ENCODE measurements around the gene RUVBL1.
"Not testable (repeated sequence)": the region's sequence is repeated elsewhere in the genome, so short reads cannot be mapped to it uniquely, and the experiment has no call there.

RUVBL1 gene

GRCh38 chr3:128160661-128161060, 37.0 kb upstream of the RUVBL1 start:
- no peak overlapping the region for H3K9ac ChIP-seq (ENCODE audit: low read length)
- peaks cover 2% of the 10 kb centered on the region; the same call in 1 of the 2 replicates for H3K4me1 ChIP-seq (ENCODE audit: low read length)
- H3K79me2 ChIP-seq (ENCODE audit: low read length): peaks cover 34% of the 10 kb centered on the region
- H3K4me3 ChIP-seq (ENCODE audit: low read length): no peak overlapping the region
- TF ChIP-seq EZH2phosphoT487 (IDR thresholded peaks at IDR 0.05; ENCODE audit: low read depth) (no peak), CTCF (IDR thresholded peaks at IDR 0.05; ENCODE audit: low read depth, low read length) (no peak)
- H3K27me3 ChIP-seq (ENCODE audit: low read depth, low read length): no peaks in the 10 kb centered on the region
- no peak overlapping the region for H3K27ac ChIP-seq (ENCODE audit: low read length)
- H4K20me1 ChIP-seq (ENCODE audit: insufficient read depth, low read length): no peaks in the 10 kb centered on the region; the same call in 1 of the 2 replicates
- H3K9me3 ChIP-seq (ENCODE audit: insufficient read depth, low read length): no peaks in the 10 kb centered on the region
- H3K36me3 ChIP-seq (replicated peaks; ENCODE audit: low read depth, low read length): peaks cover 26% of the 10 kb centered on the region
- H3K4me2 ChIP-seq (ENCODE audit: low read length): no peak overlapping the region
- no peak overlapping the region for H2AFZ ChIP-seq (ENCODE audit: low read depth, low read length)

GRCh38 chr3:128155616-128156360, 32.2 kb upstream of the RUVBL1 start:
- no peak overlapping the region for H3K4me2 ChIP-seq (ENCODE audit: low read length)
- H4K20me1 ChIP-seq (ENCODE audit: insufficient read depth, low read length): no peaks in the 10 kb centered on the region; the same call in 1 of the 2 replicates
- H3K27me3 ChIP-seq (ENCODE audit: low read depth, low read length): no peaks in the 10 kb centered on the region
- H2AFZ ChIP-seq (ENCODE audit: low read depth, low read length): no peak overlapping the region
- no peaks in the 10 kb centered on the region for H3K9me3 ChIP-seq (ENCODE audit: insufficient read depth, low read length)
- H3K36me3 ChIP-seq (replicated peaks; ENCODE audit: low read depth, low read length): peaks cover 23% of the 10 kb centered on the region
- H3K9ac ChIP-seq (ENCODE audit: low read length): no peak overlapping the region
- H3K27ac ChIP-seq (ENCODE audit: low read length): no peak overlapping the region
- H3K79me2 ChIP-seq (ENCODE audit: low read length): peaks cover 36% of the 10 kb centered on the region
- TF ChIP-seq CTCF (IDR thresholded peaks at IDR 0.05; ENCODE audit: low read depth, low read length): no peak
- no peak for TF ChIP-seq EZH2phosphoT487 (IDR thresholded peaks at IDR 0.05; ENCODE audit: low read depth)
- H3K4me3 ChIP-seq (ENCODE audit: low read length): no peak overlapping the region
- H3K4me1 ChIP-seq (ENCODE audit: low read length): peaks cover 9% of the 10 kb centered on the region

DNA sequence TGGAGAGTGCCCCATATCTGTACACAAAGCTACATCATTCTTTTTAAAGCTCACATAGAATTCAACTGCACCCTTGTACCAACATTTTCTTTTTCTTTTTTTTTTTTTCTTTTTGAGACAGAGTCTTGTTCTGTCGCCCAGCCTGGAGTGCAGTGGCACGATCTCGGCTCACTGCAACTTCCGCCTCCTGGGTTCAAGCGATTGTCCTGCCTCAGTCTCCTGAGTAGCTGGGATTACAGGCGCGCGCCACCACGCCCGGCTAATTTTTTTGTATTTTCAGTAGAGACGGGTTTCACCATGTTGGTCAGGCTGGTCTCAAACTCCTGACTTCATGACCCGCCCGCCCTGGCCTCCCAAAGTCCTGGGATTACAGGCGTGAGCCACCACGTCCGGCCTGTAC, 30.7 kb upstream of the RUVBL1 start:
- H3K9me3 ChIP-seq (ENCODE audit: insufficient read depth, low read length); H3K27me3 ChIP-seq (ENCODE audit: low read depth, low read length); H3K4me1 ChIP-seq (ENCODE audit: low read length); H4K20me1 ChIP-seq (ENCODE audit: insufficient read depth, low read length); H2AFZ ChIP-seq (ENCODE audit: low read depth, low read length); H3K27ac ChIP-seq (ENCODE audit: low read length): not testable (repeated sequence)
- peak overlapping the region; percentile 88 for H3K4me2 ChIP-seq (ENCODE audit: low read length)
- H3K36me3 ChIP-seq (replicated peaks; ENCODE audit: low read depth, low read length): peaks cover 23% of the 10 kb centered on the region
- peaks cover 28% of the 10 kb centered on the region for H3K79me2 ChIP-seq (ENCODE audit: low read length)
- peak overlapping the region; percentile 80 for H3K4me3 ChIP-seq (ENCODE audit: low read length)
- H3K9ac ChIP-seq (ENCODE audit: low read length): peak overlapping the region; percentile 66

GRCh38 chr3:128153156-128154041, 29.8 kb upstream of the RUVBL1 start, which contains the start of gene EEFSEC:
EEFSEC (plus strand) TSS chr3:128153481; CDS start chr3:128153508, 27 bp downstream.
- no peaks in the 10 kb centered on the region for H3K27me3 ChIP-seq (ENCODE audit: low read depth, low read length)
- peaks cover 9% of the 10 kb centered on the region for H3K4me1 ChIP-seq (ENCODE audit: low read length)
- no peaks in the 10 kb centered on the region for H3K9me3 ChIP-seq (ENCODE audit: insufficient read depth, low read length)
- TF ChIP-seq EZH2phosphoT487 (IDR thresholded peaks at IDR 0.05; ENCODE audit: low read depth): no peak
- TF ChIP-seq CTCF (IDR thresholded peaks at IDR 0.05; ENCODE audit: low read depth, low read length): no peak
- peaks cover 18% of the 10 kb centered on the region for H3K36me3 ChIP-seq (replicated peaks; ENCODE audit: low read depth, low read length)
- H3K79me2 ChIP-seq (ENCODE audit: low read length): peaks cover 23% of the 10 kb centered on the region
- peak within 1 kb of the TSS; percentile 83; the same call in 1 of the 2 replicates for H2AFZ ChIP-seq (ENCODE audit: low read depth, low read length)
- peak within 1 kb of the TSS; percentile 46 for H3K27ac ChIP-seq (ENCODE audit: low read length)
- no peaks in the 10 kb centered on the region for H4K20me1 ChIP-seq (ENCODE audit: insufficient read depth, low read length)
- H3K4me3 ChIP-seq (ENCODE audit: low read length): peak within 1 kb of the TSS; percentile 80
- H3K4me2 ChIP-seq (ENCODE audit: low read length): peak within 1 kb of the TSS; percentile 88
- H3K9ac ChIP-seq (ENCODE audit: low read length): peak within 1 kb of the TSS; percentile 66
